DMS114 treated with DMSO at 0.1 percent for 48 hours (cell line): ENCODE results near the gene PCDHA12.
"Not testable (repeated sequence)": the region's sequence is repeated elsewhere in the genome, so short reads cannot be mapped to it uniquely, and the experiment has no call there.

ENCODE experiments used
- DNase-seq: peaks from one replicate; lab custom pipeline; 2025; ENCODE audit not compliant: unreplicated experiment; lab: John Stamatoyannopoulos, UW

The PCDHA12 gene, protein sequence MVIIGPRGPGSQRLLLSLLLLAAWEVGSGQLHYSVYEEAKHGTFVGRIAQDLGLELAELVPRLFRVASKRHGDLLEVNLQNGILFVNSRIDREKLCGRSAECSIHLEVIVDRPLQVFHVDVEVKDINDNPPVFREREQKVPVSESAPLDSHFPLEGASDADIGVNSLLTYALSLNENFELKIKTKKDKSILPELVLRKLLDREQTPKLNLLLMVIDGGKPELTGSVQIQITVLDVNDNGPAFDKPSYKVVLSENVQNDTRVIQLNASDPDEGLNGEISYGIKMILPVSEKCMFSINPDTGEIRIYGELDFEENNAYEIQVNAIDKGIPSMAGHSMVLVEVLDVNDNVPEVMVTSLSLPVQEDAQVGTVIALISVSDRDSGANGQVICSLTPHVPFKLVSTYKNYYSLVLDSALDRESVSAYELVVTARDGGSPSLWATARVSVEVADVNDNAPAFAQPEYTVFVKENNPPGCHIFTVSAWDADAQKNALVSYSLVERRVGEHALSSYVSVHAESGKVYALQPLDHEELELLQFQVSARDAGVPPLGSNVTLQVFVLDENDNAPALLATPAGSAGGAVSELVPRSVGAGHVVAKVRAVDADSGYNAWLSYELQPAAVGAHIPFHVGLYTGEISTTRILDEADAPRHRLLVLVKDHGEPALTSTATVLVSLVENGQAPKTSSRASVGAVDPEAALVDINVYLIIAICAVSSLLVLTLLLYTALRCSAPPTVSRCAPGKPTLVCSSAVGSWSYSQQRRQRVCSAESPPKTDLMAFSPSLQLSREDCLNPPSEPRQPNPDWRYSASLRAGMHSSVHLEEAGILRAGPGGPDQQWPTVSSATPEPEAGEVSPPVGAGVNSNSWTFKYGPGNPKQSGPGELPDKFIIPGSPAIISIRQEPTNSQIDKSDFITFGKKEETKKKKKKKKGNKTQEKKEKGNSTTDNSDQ

DNA sequence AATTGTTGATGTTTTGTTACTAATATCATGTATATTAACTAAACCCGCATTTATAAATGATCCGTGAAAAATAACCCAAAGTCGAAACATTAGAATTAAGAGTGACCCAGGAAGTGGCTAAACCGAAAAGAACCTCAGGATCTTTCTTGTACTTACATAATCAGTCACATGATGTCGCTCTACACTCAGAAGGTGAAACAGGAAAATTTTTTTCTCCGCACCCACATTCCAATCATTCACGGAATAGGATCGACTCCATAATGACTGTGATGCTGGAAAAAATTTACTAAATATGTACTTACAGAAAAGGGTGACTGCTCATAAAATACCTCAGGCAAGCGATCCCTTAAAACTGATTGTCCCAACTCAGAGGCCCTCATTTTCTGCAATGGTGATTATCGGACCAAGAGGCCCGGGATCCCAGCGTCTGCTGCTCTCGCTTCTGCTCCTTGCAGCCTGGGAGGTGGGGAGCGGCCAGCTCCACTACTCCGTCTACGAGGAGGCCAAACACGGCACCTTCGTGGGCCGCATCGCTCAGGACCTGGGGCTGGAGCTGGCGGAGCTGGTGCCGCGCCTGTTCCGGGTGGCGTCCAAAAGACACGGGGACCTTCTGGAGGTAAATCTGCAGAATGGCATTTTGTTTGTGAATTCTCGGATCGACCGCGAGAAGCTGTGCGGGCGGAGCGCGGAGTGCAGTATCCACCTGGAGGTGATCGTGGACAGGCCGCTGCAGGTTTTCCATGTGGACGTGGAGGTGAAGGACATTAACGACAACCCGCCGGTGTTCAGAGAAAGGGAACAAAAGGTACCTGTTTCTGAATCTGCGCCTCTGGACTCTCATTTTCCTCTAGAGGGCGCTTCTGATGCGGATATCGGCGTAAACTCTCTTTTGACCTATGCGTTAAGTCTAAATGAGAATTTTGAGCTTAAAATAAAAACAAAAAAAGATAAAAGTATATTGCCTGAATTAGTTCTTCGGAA, at the start of gene PCDHA12:
Gene PCDHA12 (plus strand): TSS at position 224 of the 981 bp plus-strand sequence. CDS start 165 bp downstream, at position 389.
- DNase-seq = no peak

DNA sequence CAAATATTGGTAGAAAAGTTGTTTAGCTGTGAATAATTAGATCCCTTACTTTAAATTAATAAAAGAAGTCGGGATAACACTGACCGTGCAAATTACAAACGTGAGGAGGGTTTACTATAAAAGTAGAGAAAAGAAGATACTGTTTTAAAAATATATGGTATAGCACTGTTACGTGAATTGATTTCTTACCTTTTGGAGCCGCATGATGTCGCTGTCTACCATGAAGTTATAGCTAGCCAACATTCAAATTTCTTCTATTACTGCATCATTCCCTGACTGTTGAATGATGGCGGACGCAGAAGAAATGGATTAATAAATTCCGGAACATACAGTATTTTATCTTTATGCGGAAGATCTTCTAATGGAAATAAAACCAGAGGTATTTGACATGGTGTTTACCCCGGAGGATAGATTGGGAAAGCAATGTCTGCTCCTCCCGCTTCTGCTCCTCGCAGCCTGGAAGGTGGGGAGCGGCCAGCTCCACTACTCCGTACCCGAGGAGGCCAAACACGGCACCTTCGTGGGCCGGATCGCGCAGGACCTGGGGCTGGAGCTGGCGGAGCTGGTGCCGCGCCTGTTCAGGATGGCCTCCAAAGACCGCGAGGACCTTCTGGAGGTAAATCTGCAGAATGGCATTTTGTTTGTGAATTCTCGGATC, 47.3 kb upstream of the PCDHA12 start, which contains the start of gene PCDHA6:
Gene PCDHA6 (plus strand): TSS at position 257 of the 658 bp plus-strand sequence. CDS start 132 bp downstream, at position 389.
- DNase-seq = no peak

GRCh38 chr5:140828362-140828737, 46.8 kb upstream of the PCDHA12 start:
- DNase-seq = no peak

DNA sequence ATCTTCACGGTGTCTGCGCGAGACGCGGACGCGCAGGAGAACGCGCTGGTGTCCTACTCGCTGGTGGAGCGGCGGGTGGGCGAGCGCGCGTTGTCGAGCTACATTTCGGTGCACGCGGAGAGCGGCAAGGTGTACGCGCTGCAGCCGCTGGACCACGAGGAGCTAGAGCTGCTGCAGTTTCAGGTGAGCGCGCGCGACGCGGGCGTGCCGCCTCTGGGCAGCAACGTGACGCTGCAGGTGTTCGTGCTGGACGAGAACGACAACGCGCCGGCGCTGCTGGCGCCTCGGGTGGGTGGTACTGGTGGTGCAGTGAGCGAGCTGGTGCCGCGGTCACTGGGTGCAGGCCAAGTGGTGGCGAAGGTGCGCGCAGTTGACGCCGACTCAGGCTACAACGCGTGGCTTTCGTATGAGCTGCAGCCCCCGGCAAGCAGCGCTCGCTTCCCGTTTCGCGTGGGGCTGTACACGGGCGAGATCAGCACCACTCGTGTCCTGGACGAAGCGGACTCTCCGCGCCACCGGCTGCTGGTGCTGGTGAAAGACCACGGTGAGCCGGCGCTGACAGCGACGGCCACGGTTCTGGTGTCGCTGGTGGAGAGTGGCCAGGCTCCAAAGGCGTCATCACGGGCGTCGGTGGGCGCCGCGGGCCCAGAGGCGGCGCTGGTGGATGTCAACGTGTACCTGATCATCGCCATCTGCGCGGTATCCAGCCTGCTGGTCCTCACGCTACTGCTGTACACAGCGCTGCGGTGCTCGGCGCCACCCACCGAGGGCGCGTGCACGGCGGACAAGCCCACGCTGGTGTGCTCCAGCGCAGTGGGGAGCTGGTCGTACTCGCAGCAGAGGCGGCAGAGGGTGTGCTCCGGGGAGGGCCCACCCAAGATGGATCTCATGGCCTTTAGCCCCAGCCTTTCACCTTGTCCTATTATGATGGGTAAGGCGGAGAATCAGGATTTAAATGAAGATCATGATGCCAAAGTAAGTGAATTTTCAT, 45.3 kb upstream of the PCDHA12 start:
- DNase-seq = not testable (repeated sequence)

- no peak for DNase-seq
Measured at GRCh38 chr5:140833993-140834392, 41.1 kb upstream of the PCDHA12 start, which contains the start of gene PCDHA7. TSS of gene PCDHA7 (plus strand) at chr5:140834269. CDS start at chr5:140834384, 115 bp downstream.

GRCh38 chr5:140834439-140835008, 40.6 kb upstream of the PCDHA12 start:
- not testable (repeated sequence) for DNase-seq

DNA sequence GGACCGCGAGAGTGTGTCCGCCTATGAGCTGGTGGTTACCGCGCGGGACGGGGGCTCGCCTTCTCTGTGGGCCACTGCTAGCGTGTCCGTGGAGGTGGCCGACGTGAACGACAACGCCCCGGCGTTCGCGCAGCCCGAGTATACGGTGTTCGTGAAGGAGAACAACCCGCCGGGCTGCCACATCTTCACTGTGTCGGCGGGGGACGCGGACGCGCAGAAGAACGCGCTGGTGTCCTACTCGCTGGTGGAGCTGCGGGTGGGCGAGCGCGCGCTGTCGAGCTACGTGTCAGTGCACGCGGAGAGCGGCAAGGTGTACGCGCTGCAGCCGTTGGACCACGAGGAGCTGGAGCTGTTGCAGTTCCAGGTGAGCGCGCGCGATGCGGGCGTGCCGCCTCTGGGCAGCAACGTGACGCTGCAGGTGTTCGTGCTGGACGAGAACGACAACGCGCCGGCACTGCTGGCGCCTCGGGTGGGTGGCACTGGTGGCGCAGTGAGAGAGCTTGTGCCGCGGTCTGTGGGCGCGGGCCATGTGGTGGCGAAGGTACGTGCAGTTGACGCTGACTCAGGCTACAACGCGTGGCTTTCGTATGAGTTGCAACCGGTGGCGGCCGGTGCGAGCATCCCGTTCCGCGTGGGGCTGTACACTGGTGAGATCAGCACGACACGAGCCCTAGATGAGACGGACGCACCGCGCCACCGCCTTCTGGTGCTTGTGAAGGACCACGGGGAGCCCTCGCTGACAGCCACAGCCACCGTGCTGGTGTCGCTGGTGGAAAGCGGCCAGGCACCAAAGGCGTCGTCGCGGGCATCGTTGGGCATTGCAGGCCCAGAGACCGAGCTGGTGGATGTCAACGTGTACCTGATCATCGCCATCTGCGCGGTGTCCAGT, 39.2 kb upstream of the PCDHA12 start:
- no peak for DNase-seq

DNA sequence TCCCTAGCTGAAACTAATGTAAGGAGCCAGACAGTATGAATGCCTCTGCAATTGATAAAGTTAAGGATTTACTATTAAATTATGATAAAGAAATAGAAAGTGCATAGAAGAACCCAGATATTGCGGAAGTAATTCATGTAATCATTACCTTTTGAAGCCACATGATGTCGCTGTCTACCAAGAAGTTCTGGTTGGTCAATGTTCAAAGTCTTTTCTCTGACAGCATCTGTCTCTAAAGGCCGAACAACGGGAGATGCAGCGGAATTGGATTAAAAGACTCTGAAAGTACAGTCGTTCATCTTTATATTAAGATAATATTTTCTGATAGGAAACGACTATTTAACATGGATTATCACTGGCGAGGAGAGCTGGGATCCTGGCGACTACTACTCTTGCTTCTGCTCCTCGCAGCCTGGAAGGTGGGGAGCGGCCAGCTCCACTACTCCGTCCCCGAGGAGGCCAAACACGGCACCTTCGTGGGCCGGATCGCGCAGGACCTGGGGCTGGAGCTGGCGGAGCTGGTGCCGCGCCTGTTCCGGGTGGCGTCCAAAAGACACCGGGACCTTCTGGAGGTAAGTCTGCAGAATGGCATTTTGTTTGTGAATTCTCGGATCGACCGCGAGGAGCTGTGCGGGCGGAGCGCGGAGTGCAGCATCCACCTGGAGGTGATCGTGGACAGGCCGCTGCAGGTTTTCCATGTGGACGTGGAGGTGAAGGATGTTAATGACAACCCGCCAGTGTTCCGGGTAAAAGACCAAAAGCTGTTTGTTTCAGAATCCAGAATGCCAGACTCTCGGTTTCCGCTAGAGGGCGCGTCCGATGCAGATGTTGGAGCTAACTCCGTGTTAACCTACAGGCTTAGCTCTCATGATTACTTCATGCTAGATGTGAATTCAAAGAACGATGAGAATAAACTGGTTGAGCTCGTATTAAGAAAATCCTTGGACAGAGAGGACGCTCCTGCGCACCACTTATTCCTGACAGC, 33.8 kb upstream of the PCDHA12 start, which contains the start of gene PCDHA8:
Gene PCDHA8 (plus strand): TSS at position 210 of the 985 bp plus-strand sequence. CDS start 135 bp downstream, at position 345.
- no peak for DNase-seq

- DNase-seq = no peak
Measured at GRCh38 chr5:140842798-140843733, 32.0 kb upstream of the PCDHA12 start.

DNA sequence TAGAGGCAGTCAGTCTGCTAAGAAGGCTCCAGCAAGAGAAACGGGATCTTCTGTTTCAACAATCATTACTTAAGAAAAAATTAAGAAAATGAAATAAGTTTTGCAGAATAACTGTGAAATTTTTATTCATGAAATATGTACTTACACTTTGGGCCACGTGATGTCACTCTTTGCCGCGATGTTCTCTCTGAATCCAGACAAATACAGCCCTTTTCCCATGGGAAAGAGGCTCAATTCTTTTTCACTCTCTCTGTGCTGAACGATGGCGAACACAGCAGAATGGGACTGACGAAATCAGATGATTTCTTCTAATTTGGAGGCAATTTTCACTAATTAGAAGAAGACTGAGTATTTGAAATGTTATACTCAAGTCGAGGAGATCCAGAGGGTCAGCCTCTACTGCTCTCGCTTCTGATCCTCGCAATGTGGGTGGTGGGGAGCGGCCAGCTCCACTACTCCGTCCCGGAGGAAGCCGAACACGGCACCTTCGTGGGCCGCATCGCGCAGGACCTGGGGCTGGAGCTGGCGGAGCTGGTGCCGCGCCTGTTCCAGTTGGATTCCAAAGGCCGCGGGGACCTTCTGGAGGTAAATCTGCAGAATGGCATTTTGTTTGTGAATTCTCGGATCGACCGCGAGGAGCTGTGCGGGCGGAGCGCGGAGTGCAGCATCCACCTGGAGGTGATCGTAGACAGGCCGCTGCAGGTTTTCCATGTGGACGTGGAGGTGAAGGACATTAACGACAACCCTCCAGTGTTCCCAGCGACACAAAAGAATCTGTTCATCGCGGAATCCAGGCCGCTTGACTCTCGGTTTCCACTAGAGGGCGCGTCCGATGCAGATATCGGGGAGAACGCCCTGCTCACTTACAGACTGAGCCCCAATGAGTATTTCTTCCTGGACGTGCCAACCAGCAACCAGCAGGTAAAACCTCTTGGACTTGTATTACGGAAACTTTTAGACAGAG, 26.7 kb upstream of the PCDHA12 start, which contains the start of gene PCDHA9:
Gene PCDHA9 (plus strand): TSS at position 244 of the 964 bp plus-strand sequence. CDS start 114 bp downstream, at position 358.
- DNase-seq = not testable (repeated sequence)

DNA sequence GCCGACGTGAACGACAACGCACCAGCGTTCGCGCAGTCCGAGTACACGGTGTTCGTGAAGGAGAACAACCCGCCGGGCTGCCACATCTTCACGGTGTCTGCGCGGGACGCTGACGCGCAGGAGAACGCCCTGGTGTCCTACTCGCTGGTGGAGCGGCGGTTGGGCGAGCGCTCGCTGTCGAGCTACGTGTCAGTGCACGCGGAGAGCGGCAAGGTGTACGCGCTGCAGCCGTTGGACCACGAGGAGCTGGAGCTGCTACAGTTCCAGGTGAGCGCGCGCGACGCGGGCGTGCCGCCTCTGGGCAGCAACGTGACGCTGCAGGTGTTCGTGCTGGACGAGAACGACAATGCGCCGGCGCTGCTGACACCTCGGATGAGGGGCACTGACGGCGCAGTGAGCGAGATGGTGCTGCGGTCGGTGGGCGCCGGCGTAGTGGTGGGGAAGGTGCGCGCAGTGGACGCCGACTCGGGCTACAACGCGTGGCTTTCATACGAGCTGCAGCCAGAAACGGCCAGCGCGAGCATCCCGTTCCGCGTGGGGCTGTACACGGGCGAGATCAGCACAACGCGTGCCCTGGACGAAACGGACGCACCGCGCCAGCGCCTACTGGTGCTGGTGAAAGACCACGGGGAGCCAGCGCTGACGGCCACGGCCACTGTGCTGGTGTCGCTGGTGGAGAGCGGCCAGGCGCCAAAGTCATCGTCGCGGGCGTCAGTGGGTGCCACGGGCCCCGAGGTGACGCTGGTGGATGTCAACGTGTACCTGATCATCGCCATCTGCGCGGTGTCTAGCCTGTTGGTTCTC, 25.1 kb upstream of the PCDHA12 start:
- not testable (repeated sequence) for DNase-seq

DNA sequence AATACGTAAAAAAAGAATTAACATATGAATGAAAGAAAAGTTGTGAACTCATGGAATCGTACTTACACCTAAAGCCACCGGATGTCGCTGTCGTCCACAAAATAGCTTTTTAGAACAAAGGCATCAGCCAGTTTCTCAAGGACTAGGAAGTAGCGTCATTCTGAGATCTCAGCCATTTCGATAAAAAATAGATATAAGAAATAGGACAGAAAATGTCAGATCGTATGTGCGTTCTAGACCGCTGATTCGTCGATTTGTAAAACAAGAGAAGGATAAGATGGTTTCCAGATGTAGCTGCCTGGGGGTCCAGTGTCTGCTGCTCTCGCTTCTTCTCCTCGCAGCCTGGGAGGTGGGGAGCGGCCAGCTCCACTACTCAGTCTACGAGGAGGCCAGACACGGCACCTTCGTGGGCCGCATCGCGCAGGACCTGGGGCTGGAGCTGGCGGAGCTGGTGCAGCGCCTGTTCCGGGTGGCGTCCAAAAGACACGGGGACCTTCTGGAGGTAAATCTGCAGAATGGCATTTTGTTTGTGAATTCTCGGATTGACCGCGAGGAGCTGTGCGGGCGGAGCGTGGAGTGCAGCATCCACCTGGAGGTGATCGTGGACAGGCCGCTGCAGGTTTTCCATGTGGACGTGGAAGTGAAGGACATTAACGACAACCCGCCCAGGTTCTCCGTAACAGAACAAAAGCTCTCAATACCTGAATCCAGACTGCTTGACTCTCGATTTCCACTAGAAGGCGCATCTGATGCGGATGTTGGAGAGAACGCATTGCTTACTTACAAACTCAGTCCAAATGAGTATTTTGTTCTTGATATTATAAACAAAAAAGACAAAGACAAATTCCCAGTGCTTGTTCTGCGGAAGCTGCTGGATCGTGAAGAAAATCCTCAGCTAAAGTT, 19.1 kb upstream of the PCDHA12 start, which contains the start of gene PCDHA10:
Gene PCDHA10 (plus strand): TSS at position 126 of the 903 bp plus-strand sequence. CDS start 152 bp downstream, at position 278.
- no peak for DNase-seq
